Measurements from ENCODE around the gene NBAS.

GRCh38 chr2:15163326-15163725 lies 397.8 kb downstream of the NBAS start:
- TF ChIP-seq TAF1 (IDR thresholded peaks at IDR 0.05; ENCODE audit: borderline replicate concordance, low read depth, low read length) (no peak), POLR2A (IDR thresholded peaks at IDR 0.05; ENCODE audit: low read depth, low read length) (no peak), POLR2AphosphoS5 (IDR thresholded peaks at IDR 0.05; ENCODE audit: low read depth, low read length) (no peak)

All from GM12892 (cell line).